Stimulated activated CD4-positive, alpha-beta T cell treated with anti-CD3 and anti-CD28 coated beads, Interleukin-12 subunit alpha, Interleukin-12 subunit beta, amount 100 ng/mL, for 24 hours (primary cell): ENCODE data around the gene HIP1.
"Not testable (repeated sequence)": the region's sequence is repeated elsewhere in the genome, so short reads cannot be mapped to it uniquely, and the experiment has no call there.

Experiments
- DNase-seq, 2 experiments: peaks; one replicate each; pipeline ENCODE4 v3.0.0-alpha.2; 2020; ENCODE audit warnings: low read depth in 2 of 2

Gene HIP1

GRCh38 chr7:75644589-75644988, 94.2 kb downstream of the HIP1 start:
- DNase-seq: no peak

GRCh38 chr7:75642810-75643486, 95.8 kb downstream of the HIP1 start:
- peak; percentile 40 to 59 for DNase-seq

- no peak for DNase-seq
Measured at GRCh38 chr7:75640201-75640600, 98.5 kb downstream of the HIP1 start.

DNA sequence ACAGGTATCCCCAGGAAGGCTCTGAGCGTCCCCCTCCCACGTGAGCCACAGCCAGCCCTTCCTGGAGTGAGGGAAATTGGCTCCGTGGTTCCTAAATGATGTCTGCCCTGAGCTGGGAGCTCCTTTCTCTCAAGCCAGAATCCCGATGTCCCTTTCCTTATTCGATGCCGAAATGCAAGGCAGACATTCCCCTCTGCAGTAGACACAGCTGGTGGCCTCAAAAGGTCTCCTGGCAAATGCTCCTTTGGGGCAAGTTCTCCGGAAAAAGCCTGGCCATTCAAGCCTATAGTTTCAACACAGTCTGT, 98.9 kb downstream of the HIP1 start:
- no peak for DNase-seq

- DNase-seq: peak in 1 of 2 experiments; percentile 8
Measured at GRCh38 chr7:75639071-75639885, 99.5 kb downstream of the HIP1 start.

- DNase-seq: no peak
Measured at GRCh38 chr7:75638594-75639070, 100.1 kb downstream of the HIP1 start.

DNA sequence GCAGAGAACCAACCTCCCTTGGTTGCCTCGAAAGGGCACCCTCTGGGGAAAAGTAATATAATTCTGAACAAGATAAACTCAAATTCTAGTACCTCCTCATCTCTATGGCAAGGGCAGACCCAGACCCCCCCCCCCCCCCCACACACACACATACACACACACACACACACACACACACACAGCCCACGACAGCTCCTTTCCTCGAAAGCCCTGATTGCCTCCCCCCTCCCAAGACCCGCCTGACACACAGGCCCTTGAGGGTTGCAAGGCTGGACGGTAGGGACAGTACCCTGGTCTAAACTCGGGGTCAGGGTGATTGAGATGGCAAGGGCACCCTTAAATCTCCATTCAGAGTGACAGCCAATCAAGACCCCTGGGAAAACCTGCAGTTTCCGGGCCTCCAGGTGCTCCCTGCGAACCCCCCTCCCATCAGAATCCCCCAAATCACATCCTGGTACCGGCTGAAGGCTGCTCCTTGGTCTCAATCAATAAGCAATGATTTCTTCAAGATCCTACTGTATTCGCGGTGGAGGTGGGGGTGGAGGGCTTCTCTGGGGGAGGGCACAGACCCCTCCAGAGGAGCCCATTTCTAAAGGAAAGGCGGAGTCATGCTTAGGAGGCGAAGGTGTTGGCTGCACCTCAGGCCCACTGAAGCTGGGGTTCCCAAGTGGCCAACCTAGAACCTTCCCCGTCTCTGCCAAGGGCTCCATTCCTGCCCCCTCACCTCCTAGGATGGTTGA, 100.7 kb downstream of the HIP1 start:
- no peak for DNase-seq

GRCh38 chr7:75635036-75635435, 103.7 kb downstream of the HIP1 start:
- no peak for DNase-seq

DNA sequence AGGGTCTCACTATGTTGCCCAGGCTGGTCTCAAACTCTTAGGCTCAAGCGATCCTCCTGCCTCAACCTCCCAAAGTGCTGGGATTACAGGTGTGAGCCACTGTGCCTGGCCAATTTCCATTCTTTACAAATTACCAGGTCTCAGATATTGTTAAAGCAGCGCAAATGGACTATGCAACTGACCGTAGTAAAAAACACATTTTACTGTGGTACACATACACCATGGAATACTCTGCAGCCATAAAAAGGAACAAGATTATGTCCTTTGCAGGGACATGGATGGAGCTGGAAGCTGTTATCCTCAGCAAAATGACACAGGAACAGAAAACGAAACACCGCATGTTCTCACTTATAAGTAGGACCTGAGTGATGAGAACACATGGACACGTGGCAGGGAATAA, 106.2 kb downstream of the HIP1 start:
- not testable (repeated sequence) for DNase-seq

- no peak for DNase-seq
Measured at GRCh38 chr7:75631711-75632110, 107.0 kb downstream of the HIP1 start.

- DNase-seq: no peak
Measured at GRCh38 chr7:75630549-75630948, 108.2 kb downstream of the HIP1 start.

DNA sequence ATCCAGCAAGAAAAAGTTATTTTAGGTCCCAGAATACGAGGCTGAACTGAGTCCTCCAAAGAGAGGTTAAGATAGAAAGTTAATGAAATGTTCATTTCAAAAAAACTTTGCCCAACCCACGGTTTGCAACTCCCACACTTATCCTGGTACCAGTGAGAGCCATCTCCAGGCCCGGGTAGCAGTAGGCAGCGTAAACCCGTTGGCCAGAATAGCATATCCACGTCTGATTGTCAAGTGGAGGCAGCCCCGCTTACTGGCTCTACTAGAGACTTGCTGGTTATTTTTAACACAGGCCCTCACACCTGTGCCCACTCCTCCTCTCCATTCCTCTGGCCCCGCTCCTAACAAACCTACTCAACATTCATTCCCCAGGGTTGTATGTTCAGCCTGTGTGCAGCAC, 109.7 kb downstream of the HIP1 start:
- DNase-seq: no peak

DNA sequence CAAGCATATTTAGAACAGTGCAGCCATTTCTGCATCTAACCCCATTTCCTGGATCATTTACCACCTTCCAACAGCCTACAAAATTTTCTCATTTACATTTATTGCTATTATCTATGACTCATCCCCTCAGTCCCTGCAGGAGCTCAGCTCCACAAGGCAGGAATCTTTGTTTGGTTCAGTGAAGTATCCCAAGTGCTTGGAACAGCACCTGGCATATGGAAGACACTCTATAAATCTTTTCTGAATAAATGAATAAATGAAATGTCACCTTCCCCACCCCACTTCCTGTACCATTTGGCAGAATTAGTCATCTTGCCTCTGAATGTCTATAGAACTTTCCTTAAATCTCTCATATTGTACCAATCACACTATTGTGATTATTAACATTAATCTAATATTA, 110.7 kb downstream of the HIP1 start:
- DNase-seq: no peak

GRCh38 chr7:75626954-75627353, 111.8 kb downstream of the HIP1 start:
- no peak for DNase-seq

GRCh38 chr7:75625868-75626267, 112.9 kb downstream of the HIP1 start:
- DNase-seq: no peak

- DNase-seq: no peak
Measured at GRCh38 chr7:75624134-75624832, 114.5 kb downstream of the HIP1 start.

DNA sequence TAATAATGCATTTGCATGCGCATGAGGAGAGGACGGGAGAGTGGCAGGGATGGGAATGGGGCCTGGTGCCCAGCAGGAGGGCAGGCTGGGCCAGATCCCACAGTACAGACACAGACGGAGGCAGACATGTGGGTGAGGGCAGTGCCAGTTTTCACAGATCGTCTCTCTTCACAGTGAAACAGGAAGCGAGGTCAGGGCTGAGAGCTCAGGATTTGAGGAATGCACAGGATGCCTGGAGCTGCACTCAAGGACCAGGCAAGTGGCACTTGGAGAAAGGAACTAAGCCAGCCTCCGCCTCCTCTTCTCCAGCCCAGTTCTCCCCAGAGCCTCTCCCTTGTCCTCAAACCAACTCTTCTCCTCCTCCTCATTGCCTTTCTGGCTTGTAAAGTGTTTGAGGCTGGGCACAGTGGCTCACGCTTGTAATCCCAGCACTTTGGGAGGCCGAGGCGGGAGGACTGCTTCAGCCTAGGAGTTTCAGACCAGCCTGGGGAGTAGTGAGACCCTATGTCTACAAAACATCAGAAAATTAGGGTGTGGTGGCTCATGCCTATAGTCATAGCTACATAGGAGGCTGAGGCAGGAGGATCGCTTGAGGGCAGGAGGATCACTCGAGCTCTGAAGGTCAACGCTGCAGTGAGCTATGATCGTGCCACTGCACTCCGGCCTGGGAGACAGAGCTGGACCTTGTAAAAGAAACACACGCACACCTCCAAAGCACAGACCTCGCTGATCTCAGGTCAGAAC, 115.2 kb downstream of the HIP1 start:
- no peak for DNase-seq

DNA sequence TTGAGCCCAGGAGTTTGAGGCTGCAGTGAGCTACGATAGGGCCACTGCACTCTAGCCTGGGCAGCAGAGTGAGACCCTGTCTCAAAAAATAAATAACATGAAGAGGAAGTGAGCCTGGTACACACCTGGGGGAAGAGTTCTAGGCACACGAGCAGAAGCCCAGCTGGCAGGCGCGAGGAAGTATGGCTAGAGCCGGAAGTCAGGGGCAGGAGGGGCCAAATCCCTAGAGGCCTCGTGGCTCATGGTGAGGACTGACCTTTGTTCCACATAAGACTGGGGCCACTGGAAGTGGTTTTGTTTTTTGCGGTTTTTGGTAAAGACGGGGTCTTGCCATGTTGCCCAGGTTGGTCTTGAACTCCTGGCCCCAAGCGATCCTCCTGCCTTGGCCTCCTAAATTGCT, 117.6 kb downstream of the HIP1 start:
- DNase-seq: no peak

DNA sequence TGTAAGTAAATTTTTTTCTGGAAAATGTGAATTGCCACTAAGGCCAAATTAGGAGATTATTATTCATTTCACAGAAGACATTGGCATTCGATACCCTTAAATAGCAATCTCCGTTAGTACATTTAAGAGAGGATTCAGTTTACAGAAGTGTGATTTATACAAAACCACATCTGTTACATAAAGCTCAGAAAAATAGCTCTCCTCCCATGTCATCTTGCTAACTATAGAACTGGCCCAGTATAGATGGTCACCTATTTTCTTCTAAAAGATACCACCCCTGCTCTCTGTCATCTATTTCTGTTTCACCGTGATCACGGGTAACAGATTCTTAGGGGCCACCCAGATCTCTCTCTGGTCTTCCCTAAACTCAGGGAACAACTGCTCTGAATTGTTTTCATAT, 119.1 kb downstream of the HIP1 start:
- no peak for DNase-seq

DNA sequence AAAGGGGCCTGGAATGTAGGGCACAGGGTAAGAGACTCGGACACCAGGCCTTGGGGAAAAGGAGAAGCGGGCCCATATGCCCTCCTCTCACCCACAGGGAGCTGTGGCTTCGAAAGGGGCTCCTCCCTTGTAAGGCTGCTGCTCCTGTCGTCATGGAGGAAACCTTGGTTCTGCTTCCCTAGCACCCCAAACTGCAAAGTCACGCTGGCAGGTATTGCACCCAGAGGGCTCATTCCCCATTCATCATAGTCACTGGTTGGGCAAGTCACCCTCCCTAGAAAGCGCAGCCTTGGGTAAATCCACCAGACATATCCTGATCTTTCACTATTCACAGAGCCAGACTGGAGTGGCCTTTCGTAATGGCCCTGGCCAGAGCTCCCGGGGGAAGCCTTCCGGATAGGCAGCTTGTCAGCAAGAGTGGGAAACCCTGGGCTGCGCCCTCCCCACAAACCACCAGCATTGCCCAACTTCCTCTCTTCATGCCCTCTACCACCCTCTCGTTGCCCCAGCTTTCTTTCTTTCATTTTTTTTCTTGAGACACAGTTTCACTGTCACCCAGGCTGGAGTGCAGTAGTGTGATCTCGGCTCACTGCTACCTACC, 121.0 kb downstream of the HIP1 start:
- peak in 1 of 2 experiments; percentile 28 for DNase-seq
